ENCODE measurements around the gene SH3PXD2A.

SH3PXD2A gene

GRCh38 chr10:103691723-103692435 is 163.5 kb downstream of the SH3PXD2A start:
- H3K27ac ChIP-seq: no peak overlapping the region
- no peak overlapping the region for H3K4me3 ChIP-seq (ENCODE audit: low read depth in 1 of 2, low read length in 1 of 2)
- TF ChIP-seq CTCF (IDR thresholded peaks at IDR 0.05): no peak
- no peaks in the 10 kb centered on the region for H3K9me3 ChIP-seq
- peaks cover 0 to 9% of the 10 kb centered on the region in 2 experiments for H3K4me1 ChIP-seq (ENCODE audit: control insufficient read depth in 1 of 2, insufficient read depth in 1 of 2, low read depth in 1 of 2, low read length in 1 of 2)
- H3K36me3 ChIP-seq: no peaks in the 10 kb centered on the region
- peaks cover 88% of the 10 kb centered on the region for H3K27me3 ChIP-seq

- Histone ChIP-seq H3K4me3 (ENCODE audit: low read depth in 1 of 2, low read length in 1 of 2) (no peak overlapping the region), H3K4me1 (ENCODE audit: control insufficient read depth in 1 of 2, insufficient read depth in 1 of 2, low read depth in 1 of 2, low read length in 1 of 2) (peaks cover 0 to 9% of the 10 kb centered on the region in 2 experiments), H3K36me3 (no peaks in the 10 kb centered on the region), H3K9me3 (no peaks in the 10 kb centered on the region), H3K27me3 (peaks cover 82% of the 10 kb centered on the region), H3K27ac (no peak overlapping the region)
- no peak for TF ChIP-seq CTCF (IDR thresholded peaks at IDR 0.05)
Observed at GRCh38 chr10:103691267-103691666, 164.1 kb downstream of the SH3PXD2A start.

- Histone ChIP-seq H3K4me3 (ENCODE audit: low read depth in 1 of 2, low read length in 1 of 2) (no peak overlapping the region), H3K27ac (no peak overlapping the region), H3K36me3 (no peaks in the 10 kb centered on the region), H3K27me3 (peaks cover 72% of the 10 kb centered on the region), H3K4me1 (ENCODE audit: control insufficient read depth in 1 of 2, insufficient read depth in 1 of 2, low read depth in 1 of 2, low read length in 1 of 2) (peaks cover 0 to 9% of the 10 kb centered on the region in 2 experiments), H3K9me3 (no peaks in the 10 kb centered on the region)
- TF ChIP-seq CTCF (IDR thresholded peaks at IDR 0.05): no peak
Observed at GRCh38 chr10:103690281-103690680, 165.1 kb downstream of the SH3PXD2A start.

GRCh38 chr10:103688491-103688890 is 166.9 kb downstream of the SH3PXD2A start:
- Histone ChIP-seq H3K36me3 (no peaks in the 10 kb centered on the region), H3K27me3 (peaks cover 54% of the 10 kb centered on the region), H3K9me3 (no peaks in the 10 kb centered on the region), H3K4me1 (ENCODE audit: control insufficient read depth in 1 of 2, insufficient read depth in 1 of 2, low read depth in 1 of 2, low read length in 1 of 2) (peaks cover 0 to 8% of the 10 kb centered on the region in 2 experiments), H3K4me3 (ENCODE audit: low read depth in 1 of 2, low read length in 1 of 2) (no peak overlapping the region), H3K27ac (no peak overlapping the region)
- no peak for TF ChIP-seq CTCF (IDR thresholded peaks at IDR 0.05)

- no peak for TF ChIP-seq CTCF (IDR thresholded peaks at IDR 0.05)
Observed at GRCh38 chr10:103687718-103688117, 167.7 kb downstream of the SH3PXD2A start.

More at GRCh38 chr10:103687718-103688117, 167.7 kb downstream of the SH3PXD2A start:
- H3K27me3 ChIP-seq: peaks cover 46% of the 10 kb centered on the region
- no peak overlapping the region for H3K27ac ChIP-seq
- no peaks in the 10 kb centered on the region for H3K9me3 ChIP-seq
- H3K4me1 ChIP-seq (ENCODE audit: control insufficient read depth in 1 of 2, insufficient read depth in 1 of 2, low read depth in 1 of 2, low read length in 1 of 2): peaks cover 0 to 3% of the 10 kb centered on the region in 2 experiments
- no peaks in the 10 kb centered on the region for H3K36me3 ChIP-seq
- no peak overlapping the region for H3K4me3 ChIP-seq (ENCODE audit: low read depth in 1 of 2, low read length in 1 of 2)

Measured in neutrophil (primary cell).